COR-L47 (cell line): ENCODE data around the gene ERICH6B.

Experiments
- DNase-seq: peaks from one replicate; lab custom pipeline; 2025; lab: John Stamatoyannopoulos, UW

ERICH6B gene

DNA sequence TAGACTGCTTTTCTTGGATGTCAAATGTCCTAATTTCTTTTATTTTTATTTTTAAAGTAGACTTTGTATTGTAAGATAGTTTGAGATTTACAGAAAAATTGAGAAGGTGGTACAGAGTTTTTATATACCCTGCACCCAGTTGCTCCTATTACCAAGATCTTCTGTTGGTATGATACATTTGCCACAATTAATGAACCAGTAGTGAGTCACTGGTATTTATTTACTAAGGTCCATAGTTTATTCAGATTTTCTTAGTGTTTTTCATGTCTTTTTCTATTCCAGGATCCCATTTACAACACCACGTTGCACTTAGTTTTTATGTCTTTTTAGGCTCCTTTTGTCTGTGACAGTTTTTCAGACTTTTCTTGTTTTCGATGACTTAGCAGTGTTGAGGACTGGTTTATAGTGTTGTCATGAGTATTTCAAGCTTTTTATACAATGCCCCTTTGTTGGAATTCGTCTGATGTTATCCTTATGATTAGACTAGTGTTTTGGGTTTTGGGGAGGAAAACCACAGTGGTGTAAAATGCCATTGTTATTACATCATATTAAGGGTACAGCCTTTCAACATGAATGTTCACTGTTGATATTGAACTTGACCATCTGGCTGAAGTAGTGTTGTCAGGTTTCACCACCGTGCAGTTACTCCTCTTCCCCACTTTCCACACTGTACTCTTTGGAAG lies 114.9 kb downstream of the ERICH6B start:
- no peak for DNase-seq

- no peak for DNase-seq
These were observed 118.6 kb downstream of the ERICH6B start for GRCh38 chr13:45496942-45497341.

DNA sequence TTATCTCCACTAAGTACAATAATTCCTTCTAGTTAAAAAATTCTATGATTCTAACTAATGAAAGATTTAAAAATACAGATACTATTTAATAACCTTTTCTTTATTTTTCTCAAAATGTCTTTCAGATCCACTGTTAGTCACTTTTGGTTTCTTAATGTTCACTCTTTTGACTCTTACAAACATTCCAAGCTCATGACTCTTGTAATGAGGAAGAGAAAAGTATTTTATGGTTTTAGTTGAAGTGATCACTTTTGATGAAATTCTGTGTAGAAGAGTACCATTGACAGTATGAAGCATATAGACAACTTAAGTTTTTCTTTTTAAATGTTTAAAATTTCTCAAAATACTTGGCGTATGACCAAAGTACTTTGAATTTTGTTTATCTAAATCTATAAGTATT lies 123.0 kb downstream of the ERICH6B start:
- no peak for DNase-seq
